GM08714 (cell line): ENCODE measurements around the gene TMEM134.

Experiments used
- H3K4me3 ChIP-seq: fragments of 200-500 bp; sonication (Bioruptor generic); 2 replicates; pipeline ENCODE4 v1.5.1; 2014; ENCODE audit warnings: mild to moderate bottlenecking, low read length, inconsistent platforms
- ZNF274 ChIP-seq: IDR thresholded peaks from 2 replicates; pipeline ENCODE4 v1.6.1; 2012; ENCODE audit warnings: mild to moderate bottlenecking, low read depth, low read length

TMEM134 gene

GRCh38 chr11:67412495-67413179 lies 56.4 kb downstream of the TMEM134 start:
- TF ChIP-seq ZNF274 = no peak
- no peak overlapping the region for H3K4me3 ChIP-seq

GRCh38 chr11:67411785-67412152 lies 57.3 kb downstream of the TMEM134 start:
- no peak overlapping the region for H3K4me3 ChIP-seq
- no peak for TF ChIP-seq ZNF274
